ENCODE measurements around the gene BACH2. TPM values are rescaled to one million over a fixed set of nuclear protein-coding genes. Genes with fewer than 3 reads are reported as not detected.
A peak's percentile ranks its signal among the peaks of the same experiment; 100 is the strongest.

BACH2 gene
- total RNA-seq, 1 donor = 0.27 TPM

DNA sequence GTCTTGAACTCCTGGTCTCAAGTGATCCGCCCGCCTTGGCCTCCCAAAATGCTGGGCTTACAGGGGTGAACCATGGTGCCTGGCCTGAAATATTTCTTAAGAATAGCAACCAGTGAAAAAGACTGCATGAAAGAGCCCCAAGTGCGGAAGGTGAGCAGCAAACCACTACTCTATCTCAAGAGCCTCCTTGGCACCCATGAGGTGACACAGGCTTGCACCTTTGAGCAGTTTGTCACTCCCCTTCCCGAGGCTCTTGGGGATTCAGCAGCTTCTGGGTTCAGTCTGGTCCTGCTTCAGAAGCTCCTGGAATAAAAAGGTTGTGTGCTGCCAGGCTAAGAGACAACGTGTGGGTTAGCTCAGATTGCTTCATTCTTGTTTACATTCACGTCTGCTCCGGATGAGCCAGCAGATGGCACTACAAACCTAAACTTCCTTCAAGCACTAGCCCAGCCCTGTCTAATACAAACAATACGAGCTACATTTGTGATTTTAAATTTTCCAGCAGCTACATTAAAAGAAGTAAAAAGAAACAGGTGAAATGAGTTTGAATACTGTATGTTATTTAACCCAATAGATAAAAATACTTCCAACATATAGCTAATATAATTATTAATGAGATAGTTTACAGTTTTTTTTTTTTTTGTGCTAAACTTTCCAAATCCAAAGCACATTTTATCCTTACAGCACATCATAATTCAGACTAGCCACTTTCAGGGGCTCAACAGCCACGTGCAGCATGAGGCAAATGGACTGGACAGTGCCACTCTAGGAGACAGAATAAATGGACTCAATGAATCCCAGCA, 356.2 kb downstream of the BACH2 start:
- TF ChIP-seq, protein P1, sequence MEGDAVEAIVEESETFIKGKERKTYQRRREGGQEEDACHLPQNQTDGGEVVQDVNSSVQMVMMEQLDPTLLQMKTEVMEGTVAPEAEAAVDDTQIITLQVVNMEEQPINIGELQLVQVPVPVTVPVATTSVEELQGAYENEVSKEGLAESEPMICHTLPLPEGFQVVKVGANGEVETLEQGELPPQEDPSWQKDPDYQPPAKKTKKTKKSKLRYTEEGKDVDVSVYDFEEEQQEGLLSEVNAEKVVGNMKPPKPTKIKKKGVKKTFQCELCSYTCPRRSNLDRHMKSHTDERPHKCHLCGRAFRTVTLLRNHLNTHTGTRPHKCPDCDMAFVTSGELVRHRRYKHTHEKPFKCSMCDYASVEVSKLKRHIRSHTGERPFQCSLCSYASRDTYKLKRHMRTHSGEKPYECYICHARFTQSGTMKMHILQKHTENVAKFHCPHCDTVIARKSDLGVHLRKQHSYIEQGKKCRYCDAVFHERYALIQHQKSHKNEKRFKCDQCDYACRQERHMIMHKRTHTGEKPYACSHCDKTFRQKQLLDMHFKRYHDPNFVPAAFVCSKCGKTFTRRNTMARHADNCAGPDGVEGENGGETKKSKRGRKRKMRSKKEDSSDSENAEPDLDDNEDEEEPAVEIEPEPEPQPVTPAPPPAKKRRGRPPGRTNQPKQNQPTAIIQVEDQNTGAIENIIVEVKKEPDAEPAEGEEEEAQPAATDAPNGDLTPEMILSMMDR (IDR thresholded peaks at IDR 0.05; ENCODE audit: insufficient read depth, low read length) = peak; percentile 71
- peak; percentile 90 for DNase-seq (ENCODE audit: low read depth)
- no peak overlapping the region for H3K4me3 ChIP-seq (ENCODE audit: low read depth, low read length)

DNA sequence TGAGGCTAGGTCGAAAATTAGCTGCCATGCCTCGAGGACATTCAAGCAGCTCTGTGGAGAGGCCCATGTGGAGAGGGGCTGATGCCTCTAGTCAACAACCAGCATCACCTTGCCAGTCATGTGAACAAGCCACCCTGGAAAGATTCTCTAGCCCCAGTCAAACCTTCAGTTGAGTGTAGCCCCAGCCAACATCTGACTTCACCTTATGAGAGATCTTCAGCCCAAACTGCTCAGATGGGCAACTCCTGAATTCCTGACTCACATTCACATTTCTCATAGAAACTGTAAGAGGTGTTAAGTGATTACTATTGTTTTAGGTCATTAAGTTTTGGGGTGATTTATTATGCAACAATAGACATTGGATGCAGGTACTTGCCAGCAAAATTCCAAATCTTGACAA, 357.5 kb downstream of the BACH2 start:
- no peak overlapping the region for H3K4me3 ChIP-seq (ENCODE audit: low read depth, low read length)
- TF ChIP-seq, protein P1 (IDR thresholded peaks at IDR 0.05; ENCODE audit: insufficient read depth, low read length) = no peak
- DNase-seq (ENCODE audit: low read depth) = no peak

- DNase-seq (ENCODE audit: low read depth) = no peak
- H3K4me3 ChIP-seq (ENCODE audit: low read depth, low read length) = no peak overlapping the region
- TF ChIP-seq, protein P1 (IDR thresholded peaks at IDR 0.05; ENCODE audit: insufficient read depth, low read length) = no peak
Observed at GRCh38 chr6:89938014-89938413, 358.6 kb downstream of the BACH2 start.

DNA sequence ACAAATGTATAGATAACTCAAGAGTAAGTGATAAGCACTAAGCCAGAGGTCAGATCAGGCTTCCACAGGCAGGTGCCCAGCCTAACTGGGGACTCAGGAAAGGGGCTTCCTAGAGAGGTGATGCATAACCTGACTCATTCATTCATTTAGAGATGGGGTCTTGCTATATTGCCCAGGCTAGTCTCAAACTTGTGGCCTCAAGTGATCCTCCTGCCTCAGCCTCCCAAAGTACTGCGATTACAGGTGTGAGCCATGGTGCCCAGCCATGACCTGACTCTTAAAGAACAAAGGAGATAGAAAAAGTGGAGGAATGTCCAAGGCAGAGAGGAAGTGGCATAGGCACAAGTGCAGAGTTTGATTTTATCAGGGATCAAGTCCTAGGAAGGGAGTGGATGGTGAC, 360.5 kb downstream of the BACH2 start:
- no peak overlapping the region for H3K4me3 ChIP-seq (ENCODE audit: low read depth, low read length)
- DNase-seq (ENCODE audit: low read depth) = no peak
- TF ChIP-seq, protein P1 (IDR thresholded peaks at IDR 0.05; ENCODE audit: insufficient read depth, low read length) = no peak

- no peak overlapping the region for H3K4me3 ChIP-seq (ENCODE audit: low read depth, low read length)
- TF ChIP-seq, protein P1 (IDR thresholded peaks at IDR 0.05; ENCODE audit: insufficient read depth, low read length) = no peak
- no peak for DNase-seq (ENCODE audit: low read depth)
Observed at GRCh38 chr6:89934685-89935366, 361.8 kb downstream of the BACH2 start.

- TF ChIP-seq, protein P1 (IDR thresholded peaks at IDR 0.05; ENCODE audit: insufficient read depth, low read length) = no peak
- no peak for DNase-seq (ENCODE audit: low read depth)
- no peak overlapping the region for H3K4me3 ChIP-seq (ENCODE audit: low read depth, low read length)
Observed at GRCh38 chr6:89932245-89932802, 364.3 kb downstream of the BACH2 start.
